K562 (cell line): ENCODE results near the gene ORM1. TPM values are rescaled to one million over a fixed set of nuclear protein-coding genes. Genes with fewer than 3 reads are reported as not detected.
A peak's percentile ranks its signal among the peaks of the same experiment; 100 is the strongest.

Experiments
- ESRRA ChIP-seq: fragments of 450-650 bp; IDR thresholded peaks from 2 replicates; pipeline ENCODE4 v1.6.1; 2014; ENCODE audit warnings: low read depth, mild to moderate bottlenecking, moderate library complexity, borderline replicate concordance
- ETV5 ChIP-seq: sonication (generic); formaldehyde crosslinking; IDR thresholded peaks from 2 replicates; pipeline ENCODE4 v1.4.0; 2020; ENCODE audit warnings: low read depth, mild to moderate bottlenecking, missing genetic modification reagents
- ILK ChIP-seq: fragments of 450-650 bp; IDR thresholded peaks from 2 replicates; pipeline ENCODE4 v1.6.1; 2016; ENCODE audit warnings: missing genetic modification characterization, low read depth, mild to moderate bottlenecking, missing compliant biosample characterization, moderate library complexity, borderline replicate concordance
- KDM5B ChIP-seq: fragments of 200-600 bp; sonication (generic); IDR thresholded peaks from 2 replicates; pipeline ENCODE4 v1.6.1; 2012; ENCODE audit warnings: low read depth, mild to moderate bottlenecking, moderate library complexity, low read length, control low read depth, inconsistent platforms; ENCODE audit not compliant: insufficient replicate concordance
- NONO ChIP-seq, 2 experiments: fragments of 200-400 bp in 1 of 2; fragments of 450-650 bp in 1 of 2; formaldehyde crosslinking in 1 of 2; IDR thresholded peaks; 2 replicates each; pipeline ENCODE4 v1.6.1; 2017; ENCODE audit warnings: low read depth in 2 of 2, mild to moderate bottlenecking in 2 of 2, moderate library complexity in 2 of 2, low read length in 1 of 2
- NR3C1 ChIP-seq: sonication (generic); formaldehyde crosslinking; IDR thresholded peaks from 2 replicates; pipeline ENCODE4 v1.8.1; 2022; ENCODE audit warnings: missing genetic modification reagents
- RBM39 ChIP-seq: fragments of 200-400 bp; formaldehyde crosslinking; optimal IDR thresholded peaks from 2 replicates; pipeline ENCODE3; 2018; ENCODE audit warnings: low read depth, low read length
- SNRNP70 ChIP-seq: fragments of 200-400 bp; formaldehyde crosslinking; optimal IDR thresholded peaks from 2 replicates; pipeline ENCODE3; 2017; ENCODE audit warnings: low read depth, low read length
- ZFP30 ChIP-seq: fragments of 250-450 bp; sonication (Bioruptor Pico); IDR thresholded peaks from 2 replicates; pipeline ENCODE4 v1.8.0; 2022; ENCODE audit warnings: moderate library complexity, mild to moderate bottlenecking, inconsistent platforms, borderline replicate concordance
- ZNF384 ChIP-seq: IDR thresholded peaks from 2 replicates; pipeline ENCODE4 v1.6.1; 2012; ENCODE audit warnings: low read depth, low read length, improper control_type of control experiment
- ZNF445 ChIP-seq: fragments of 250-450 bp; sonication (Bioruptor Pico); IDR thresholded peaks from 2 replicates; pipeline ENCODE4 v1.4.0; 2020; ENCODE audit warnings: low read depth, mild to moderate bottlenecking, moderate library complexity
- ZNF699 ChIP-seq: fragments of 250-450 bp; sonication (Bioruptor Pico); IDR thresholded peaks from 2 replicates; pipeline ENCODE4 v1.8.0; 2021; ENCODE audit warnings: mild to moderate bottlenecking, moderate library complexity; ENCODE audit not compliant: insufficient replicate concordance
- ZNF830 ChIP-seq: fragments of 250-450 bp; sonication (Bioruptor Pico); IDR thresholded peaks from 2 replicates; pipeline ENCODE4 v1.5.0; 2021; ENCODE audit warnings: mild to moderate bottlenecking
- polyA plus RNA-seq, 8 experiments: library from polyadenylated mRNA; depleted of rRNA in 4 of 8; stranded (reverse) in 5 of 8; unstranded in 3 of 8; fragments of >200 nt; fragmentation: Nextera tagmentation in 2 of 8; fragmentation: Illumina TruSeq in 1 of 8; extraction: Ambion mirVana in 2 of 8; extraction: Trizol in 1 of 8; gene quantifications; 2 replicates each; pipeline versions ENCODE4 v1.2.1 to v1.2.3, GENCODE V29; 2011 to 2014; ENCODE audit warnings: inconsistent platforms in 1 of 8, missing spikeins in 1 of 8
- total RNA-seq, 7 experiments: library from RNA; depleted of rRNA in 6 of 7; stranded (reverse); fragments of >200 nt in 6 of 7; fragmentation: Illumina TruSeq in 2 of 7; extraction: Trizol in 2 of 7; gene quantifications; 2 replicates each; pipeline versions ENCODE4 v1.2.1 to v1.2.3, GENCODE V29; 2011 to 2021; ENCODE audit warnings: low replicate concordance in 1 of 7
- TF ChIP-seq, protein P1 (sequence below): fragments of 450-650 bp; IDR thresholded peaks from 2 replicates; pipeline ENCODE4 v1.6.1; 2016
- TF ChIP-seq, protein P2 (sequence below): sonication (generic); formaldehyde crosslinking; IDR thresholded peaks from 2 replicates; pipeline ENCODE4 v1.8.1; 2023; ENCODE audit warnings: mild to moderate bottlenecking, missing genetic modification reagents
- TF ChIP-seq, protein P3 (sequence below): fragments of 450-650 bp; IDR thresholded peaks from 2 replicates; pipeline ENCODE4 v1.6.1; 2016; ENCODE audit warnings: antibody characterized with exemption
- TF ChIP-seq, protein P4 (sequence below), 2 experiments: fragments of 450-650 bp in 1 of 2; sonication (generic) in 1 of 2; formaldehyde crosslinking in 1 of 2; IDR thresholded peaks in 1 of 2; conservative IDR thresholded peaks in 1 of 2; 2 replicates each; pipeline versions ENCODE4 v1.6.1 to v1.8.1; 2016 to 2023; ENCODE audit warnings: mild to moderate bottlenecking in 2 of 2, moderate library complexity in 2 of 2, inconsistent platforms in 1 of 2, missing genetic modification reagents in 1 of 2
- TF ChIP-seq, protein P5 (sequence below): sonication (generic); formaldehyde crosslinking; IDR thresholded peaks from 2 replicates; pipeline ENCODE4 v1.8.1; 2023; ENCODE audit warnings: mild to moderate bottlenecking, missing genetic modification reagents, moderate library complexity

ORM1 gene
- total and polyA plus RNA-seq, 9 of the 15 experiments (the other 6 are each of a cell fraction or from before 2014, with no cell fraction given): 2.9 TPM; not detected in 8

DNA sequence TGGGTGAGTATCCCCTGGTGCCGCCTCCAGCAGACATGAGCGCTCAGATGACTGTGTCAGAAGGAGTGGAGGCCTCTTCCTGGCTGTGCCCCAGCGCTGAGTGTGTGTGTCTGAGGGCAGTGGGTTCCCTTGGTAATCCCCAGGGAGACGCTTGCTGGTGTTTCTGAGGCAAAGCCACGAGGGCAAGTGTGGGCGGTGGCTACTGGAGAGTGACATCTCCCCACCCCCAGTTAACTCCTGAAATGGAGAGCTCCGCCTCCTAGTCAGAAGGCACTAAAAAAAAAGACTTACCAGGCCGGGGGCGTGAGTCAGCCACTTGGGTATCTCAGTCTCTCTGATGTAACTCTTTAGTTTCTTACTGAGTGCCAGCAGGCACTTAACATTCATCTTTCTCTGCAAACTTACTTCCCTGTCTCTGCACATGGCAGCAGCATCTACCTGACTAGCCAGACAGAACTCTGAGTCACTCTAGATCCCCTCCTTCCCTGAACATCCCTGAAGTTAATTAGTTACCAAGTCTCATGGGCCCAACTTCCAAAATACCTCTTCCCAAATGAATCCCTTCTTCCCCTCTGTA is 26.1 kb downstream of the ORM1 start (continued):
- TF ChIP-seq, protein P1, sequence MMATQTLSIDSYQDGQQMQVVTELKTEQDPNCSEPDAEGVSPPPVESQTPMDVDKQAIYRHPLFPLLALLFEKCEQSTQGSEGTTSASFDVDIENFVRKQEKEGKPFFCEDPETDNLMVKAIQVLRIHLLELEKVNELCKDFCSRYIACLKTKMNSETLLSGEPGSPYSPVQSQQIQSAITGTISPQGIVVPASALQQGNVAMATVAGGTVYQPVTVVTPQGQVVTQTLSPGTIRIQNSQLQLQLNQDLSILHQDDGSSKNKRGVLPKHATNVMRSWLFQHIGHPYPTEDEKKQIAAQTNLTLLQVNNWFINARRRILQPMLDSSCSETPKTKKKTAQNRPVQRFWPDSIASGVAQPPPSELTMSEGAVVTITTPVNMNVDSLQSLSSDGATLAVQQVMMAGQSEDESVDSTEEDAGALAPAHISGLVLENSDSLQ: peak; percentile 94
- TF ChIP-seq, protein P2, sequence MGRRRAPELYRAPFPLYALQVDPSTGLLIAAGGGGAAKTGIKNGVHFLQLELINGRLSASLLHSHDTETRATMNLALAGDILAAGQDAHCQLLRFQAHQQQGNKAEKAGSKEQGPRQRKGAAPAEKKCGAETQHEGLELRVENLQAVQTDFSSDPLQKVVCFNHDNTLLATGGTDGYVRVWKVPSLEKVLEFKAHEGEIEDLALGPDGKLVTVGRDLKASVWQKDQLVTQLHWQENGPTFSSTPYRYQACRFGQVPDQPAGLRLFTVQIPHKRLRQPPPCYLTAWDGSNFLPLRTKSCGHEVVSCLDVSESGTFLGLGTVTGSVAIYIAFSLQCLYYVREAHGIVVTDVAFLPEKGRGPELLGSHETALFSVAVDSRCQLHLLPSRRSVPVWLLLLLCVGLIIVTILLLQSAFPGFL (CRISPR knock-in tag): no peak
- TF ChIP-seq NONO (IDR thresholded peaks at IDR 0.05; ENCODE audit: low read depth in 2 of 2, low read length in 1 of 2) (no peak), KDM5B (peak; percentile 32), NR3C1 (CRISPR knock-in tag) (no peak), ETV5 (CRISPR knock-in tag) (no peak), SNRNP70 (no peak), ZFP30 (no peak), ZNF699 (CRISPR knock-in tag) (no peak), ILK (tag) (no peak), ESRRA (no peak), ZNF830 (CRISPR knock-in tag) (no peak), RBM39 (no peak), ZNF445 (CRISPR knock-in tag) (no peak), ZNF384 (peak; percentile 96)
- TF ChIP-seq, protein P3, sequence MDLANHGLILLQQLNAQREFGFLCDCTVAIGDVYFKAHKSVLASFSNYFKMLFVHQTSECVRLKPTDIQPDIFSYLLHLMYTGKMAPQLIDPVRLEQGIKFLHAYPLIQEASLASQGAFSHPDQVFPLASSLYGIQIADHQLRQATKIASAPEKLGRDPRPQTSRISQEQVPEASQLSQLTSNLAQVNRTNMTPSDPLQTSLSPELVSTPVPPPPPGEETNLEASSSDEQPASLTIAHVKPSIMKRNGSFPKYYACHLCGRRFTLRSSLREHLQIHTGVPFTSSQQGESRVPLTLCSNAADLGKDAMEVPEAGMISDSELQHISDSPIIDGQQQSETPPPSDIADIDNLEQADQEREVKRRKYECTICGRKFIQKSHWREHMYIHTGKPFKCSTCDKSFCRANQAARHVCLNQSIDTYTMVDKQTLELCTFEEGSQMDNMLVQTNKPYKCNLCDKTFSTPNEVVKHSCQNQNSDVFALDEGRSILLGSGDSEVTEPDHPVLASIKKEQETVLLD: no peak
- TF ChIP-seq, protein P4, sequence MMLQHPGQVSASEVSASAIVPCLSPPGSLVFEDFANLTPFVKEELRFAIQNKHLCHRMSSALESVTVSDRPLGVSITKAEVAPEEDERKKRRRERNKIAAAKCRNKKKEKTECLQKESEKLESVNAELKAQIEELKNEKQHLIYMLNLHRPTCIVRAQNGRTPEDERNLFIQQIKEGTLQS (IDR thresholded peaks at IDR 0.05): peak; percentile 84
- TF ChIP-seq, protein P4 (CRISPR knock-in tag; conservative IDR thresholded peaks at IDR 0.05): no peak
- TF ChIP-seq, protein P5, sequence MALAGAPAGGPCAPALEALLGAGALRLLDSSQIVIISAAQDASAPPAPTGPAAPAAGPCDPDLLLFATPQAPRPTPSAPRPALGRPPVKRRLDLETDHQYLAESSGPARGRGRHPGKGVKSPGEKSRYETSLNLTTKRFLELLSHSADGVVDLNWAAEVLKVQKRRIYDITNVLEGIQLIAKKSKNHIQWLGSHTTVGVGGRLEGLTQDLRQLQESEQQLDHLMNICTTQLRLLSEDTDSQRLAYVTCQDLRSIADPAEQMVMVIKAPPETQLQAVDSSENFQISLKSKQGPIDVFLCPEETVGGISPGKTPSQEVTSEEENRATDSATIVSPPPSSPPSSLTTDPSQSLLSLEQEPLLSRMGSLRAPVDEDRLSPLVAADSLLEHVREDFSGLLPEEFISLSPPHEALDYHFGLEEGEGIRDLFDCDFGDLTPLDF (CRISPR knock-in tag): no peak
